NCI-H226 (cell line): ENCODE results near the gene KRTAP5-6.
"Not testable (repeated sequence)": the region's sequence is repeated elsewhere in the genome, so short reads cannot be mapped to it uniquely, and the experiment has no call there.

Experiments used
- DNase-seq: peaks from one replicate; pipeline ENCODE4 v3.0.0-alpha.2; 2015

KRTAP5-6 gene

DNA sequence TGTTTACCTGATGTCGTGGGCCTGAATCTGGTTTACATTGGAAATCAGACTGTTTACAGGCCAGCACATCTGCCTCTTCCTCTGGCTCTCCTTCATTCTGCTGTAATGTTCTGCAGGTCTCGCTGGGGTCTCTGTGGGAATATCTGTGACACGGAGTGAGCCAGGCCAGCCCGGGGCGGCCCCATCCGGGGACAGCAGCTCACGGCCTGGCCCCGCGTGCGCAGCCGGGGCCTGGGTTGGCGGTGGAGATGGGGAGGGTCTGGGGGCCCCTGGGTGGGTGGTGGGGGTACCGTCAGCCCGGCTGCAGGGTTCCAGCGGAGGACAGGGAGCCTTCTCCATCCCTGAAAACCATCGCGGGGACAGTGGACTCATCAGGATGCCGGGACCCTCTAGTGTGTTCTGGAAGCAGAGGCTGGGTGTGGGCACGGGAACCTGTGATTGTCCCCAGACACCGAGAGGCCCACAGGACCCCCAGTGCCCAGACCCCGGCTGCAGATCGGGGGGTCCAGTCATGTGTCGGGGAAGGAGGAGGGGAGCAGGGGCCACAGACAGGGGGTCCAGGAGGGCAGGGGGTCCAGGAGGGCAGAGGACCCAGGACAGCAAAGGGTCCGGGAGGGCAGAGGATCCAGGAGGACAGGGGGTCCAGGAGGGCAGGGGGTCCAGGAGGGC lies 13.0 kb upstream of the KRTAP5-6 start:
- not testable (repeated sequence) for DNase-seq

DNA sequence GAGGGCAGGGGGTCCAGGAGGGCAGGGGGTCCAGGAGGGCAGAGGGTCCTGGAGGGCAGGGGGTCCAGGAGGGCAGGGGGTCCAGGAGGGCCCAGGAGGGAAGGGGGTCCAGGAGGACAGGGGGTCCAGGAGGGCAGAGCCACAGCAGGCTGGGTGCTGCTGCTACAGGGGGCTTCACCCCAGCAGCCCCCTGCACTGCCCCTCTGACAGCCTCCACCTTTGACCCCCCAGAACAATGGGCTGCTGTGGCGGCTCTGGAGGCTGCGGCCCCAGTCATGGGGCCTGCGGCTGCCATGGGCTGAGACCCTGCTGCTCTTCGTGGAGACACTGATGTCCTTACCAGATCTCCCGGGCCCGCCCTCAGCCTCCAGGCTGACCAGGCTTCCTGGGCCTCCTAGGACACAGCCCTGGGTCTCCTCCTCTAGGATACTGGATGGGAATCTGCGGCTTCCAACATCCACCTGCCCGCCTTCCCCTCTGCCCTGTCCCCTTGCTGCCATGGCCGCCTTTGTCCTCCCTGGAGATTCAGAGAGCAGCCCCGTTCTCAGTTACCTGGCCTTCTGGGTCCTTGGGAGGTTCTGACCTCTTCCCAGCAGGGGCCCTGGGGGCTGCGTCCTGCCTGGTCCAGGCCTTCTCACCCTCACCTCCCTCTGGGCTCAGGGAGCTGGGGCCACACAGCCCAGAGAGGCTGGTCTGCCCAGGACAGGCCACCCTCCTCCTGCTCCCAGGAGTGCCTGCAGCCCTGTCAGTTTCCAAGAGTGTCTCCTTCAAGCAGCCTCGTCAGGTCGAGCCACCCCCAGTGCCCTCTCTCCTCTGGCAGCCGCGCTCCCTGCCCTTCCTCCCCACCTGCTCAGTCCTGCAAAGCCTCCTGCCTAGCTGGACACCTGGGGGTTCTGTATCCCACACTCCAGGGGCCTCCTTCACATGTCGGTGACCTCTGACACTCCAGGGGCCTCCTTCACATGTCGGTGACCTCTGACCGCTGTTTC lies 11.8 kb upstream of the KRTAP5-6 start:
- DNase-seq, result not testable (repeated sequence)

DNA sequence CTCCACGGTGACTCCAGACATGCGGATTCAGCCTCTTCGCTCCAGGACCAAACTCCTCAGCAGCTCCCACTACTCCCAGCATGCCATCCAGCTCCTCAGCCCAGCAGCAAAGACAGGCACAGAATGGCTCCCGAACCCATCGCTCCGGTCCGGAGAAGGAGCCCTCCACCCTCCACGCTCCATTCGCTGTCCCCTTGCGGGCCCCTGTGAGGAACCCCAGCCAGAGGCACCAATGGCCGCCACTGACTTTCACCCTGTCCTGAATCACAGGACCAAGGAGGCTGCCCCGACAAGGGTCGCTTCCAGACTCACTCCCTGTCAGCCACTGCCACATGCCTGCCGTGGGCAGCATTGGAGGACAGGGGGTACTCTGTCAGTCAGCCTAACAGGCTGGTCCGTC lies 10.8 kb upstream of the KRTAP5-6 start:
- DNase-seq, result not testable (repeated sequence)

DNA sequence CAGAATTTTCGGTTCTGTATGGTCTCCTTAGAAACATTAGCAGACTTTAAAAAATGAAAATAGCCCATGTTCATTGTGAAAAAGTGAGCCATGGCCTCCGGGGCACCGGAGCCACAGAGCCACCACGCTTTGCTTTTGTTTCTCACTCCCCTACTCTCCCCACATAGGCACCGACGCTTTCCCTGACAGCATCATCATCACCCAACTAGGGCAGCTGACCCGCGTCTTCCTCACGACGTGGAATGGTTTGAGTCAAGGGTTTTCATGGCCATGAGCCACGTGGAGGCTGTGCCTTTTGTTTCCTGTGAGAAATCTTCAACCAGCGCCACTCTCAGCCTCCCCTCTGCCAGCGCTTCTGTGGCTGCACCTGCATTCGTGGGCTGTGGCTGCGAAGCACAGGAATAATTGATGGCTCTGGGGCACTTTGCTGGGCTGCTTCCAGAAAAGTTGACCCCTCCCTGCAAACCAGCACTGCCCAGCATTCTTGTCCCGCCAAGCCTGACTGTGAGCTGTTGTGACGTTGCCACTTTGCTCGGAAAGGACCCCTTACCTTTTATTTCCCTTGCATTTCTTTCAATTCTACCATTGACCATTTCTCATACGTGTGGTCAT lies 8.6 kb upstream of the KRTAP5-6 start:
- DNase-seq, result not testable (repeated sequence)

DNA sequence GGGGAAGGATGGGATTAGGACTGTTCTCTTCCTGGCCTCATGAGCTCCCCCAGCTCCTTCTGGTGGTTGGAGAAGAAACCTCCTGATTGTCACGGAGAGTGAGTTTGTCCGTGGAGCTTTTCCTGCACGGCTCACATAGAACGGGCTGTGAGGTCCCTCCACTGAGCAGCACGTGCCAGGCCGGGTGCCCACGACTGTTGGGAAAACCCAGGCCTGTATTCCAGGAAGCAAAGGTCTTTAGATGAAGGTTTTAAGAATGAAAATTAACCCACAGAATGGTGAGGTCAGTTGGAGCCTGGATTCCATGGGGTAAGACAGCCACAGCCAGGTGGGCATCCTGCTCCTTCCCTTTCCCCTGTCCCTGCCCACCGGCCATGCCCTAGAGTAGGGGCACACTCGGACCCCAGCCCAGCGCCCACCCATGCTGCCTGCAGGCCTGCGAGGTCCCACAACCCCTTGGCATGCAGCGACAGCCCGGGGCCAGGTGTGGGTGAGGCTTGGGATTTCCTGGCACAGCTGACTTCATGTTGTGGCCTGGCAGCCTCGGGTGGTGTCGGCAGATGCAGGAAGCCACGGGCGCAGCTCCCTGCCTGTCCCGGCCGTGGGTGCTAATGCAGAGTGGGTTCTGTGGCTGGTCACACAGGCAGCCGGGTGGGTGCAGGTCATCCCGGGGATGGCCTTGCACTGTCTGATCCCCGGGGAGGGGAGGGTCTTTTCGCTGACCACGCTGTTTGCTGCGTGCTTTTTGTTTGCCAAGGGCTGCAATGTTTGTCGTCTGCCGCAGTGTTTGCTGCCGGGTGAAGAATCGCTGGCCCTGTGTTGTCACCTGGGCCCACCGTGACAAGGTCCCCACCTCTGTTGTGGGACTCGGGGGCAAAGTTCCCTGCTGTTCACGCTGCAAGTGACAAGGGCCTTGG lies 7.5 kb upstream of the KRTAP5-6 start:
- not testable (repeated sequence) for DNase-seq

DNA sequence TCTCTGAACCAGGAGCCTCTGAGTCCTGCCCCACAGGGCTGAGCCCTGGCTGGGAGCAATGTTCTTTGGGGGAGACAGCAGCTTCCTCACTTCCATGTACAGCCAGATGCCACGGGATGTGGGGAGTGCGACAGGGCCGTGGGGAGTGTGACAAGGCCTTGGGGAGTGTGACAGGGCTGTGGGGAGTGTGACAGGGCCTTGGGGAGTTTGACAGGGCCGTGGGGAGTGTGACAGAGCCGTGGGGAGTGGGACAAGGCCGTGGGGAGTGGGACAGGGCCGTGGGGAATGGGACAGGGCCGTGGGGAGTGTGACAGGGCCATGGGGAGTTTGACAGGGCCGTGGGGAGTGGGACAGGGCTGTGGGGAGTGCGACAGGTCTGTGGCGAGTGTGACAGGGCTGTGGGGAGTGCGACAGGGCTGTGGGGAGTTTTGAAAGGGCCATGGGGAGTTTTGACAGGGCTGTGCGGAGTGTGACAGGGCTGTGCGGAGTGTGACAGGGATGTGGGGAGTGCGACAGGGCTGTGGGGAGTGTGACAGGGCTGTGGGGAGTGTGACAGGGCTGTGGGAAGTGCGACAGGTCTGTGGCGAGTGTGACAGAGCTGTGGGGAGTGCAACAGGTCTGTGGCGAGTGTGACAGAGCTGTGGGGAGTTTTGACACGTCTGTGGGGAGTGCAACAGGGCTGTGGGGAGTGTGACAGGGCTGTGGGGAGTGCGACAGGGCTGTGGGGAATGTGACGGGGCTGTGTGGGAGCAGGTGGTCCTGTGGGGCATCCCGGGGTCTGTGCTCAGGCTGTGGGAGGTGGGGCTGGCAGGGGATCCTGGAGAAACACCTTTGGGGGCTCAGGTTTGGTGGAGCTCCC lies 6.6 kb upstream of the KRTAP5-6 start:
- DNase-seq, result no peak

DNA sequence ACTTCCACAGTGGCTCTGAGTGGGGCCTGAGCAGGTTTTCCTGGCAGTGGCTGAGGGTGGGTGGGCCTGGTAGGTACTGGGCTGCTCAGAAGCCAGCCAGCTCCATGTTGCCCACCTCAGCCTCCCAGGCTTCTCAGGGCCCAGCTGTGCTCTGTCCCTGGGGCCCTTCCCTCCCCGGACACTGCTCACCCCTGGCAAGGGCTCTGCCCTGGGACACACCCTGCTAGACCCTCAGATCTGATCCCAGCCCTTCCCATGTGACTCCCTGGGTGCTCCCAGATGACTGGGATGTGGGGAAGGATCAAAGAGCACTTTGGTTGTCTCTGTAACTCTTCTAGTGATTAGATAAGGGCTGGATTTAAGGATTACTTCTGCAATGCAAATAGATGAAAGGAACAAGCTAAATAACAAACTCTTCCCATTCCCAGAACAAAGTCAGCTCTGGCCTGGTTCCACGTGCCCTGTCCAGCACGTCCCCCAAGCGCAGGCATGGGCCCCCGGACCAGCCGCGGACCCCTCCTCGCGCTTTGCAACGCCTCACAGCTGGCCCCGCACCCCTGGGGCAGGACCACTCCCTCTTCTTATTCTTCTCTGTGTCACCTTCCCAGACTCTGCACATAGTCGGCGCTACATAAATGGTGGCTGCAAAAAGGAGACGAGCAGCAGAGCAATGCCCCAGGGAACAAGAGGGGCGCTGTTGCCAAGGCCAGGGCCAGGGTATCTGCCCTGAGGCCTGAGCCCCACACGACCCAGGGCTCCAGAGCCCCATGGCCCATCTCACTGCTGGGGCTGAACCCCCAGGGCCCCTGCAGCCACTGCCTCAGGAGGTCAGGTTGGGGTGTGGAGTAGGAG lies 5.7 kb upstream of the KRTAP5-6 start:
- no peak for DNase-seq

DNA sequence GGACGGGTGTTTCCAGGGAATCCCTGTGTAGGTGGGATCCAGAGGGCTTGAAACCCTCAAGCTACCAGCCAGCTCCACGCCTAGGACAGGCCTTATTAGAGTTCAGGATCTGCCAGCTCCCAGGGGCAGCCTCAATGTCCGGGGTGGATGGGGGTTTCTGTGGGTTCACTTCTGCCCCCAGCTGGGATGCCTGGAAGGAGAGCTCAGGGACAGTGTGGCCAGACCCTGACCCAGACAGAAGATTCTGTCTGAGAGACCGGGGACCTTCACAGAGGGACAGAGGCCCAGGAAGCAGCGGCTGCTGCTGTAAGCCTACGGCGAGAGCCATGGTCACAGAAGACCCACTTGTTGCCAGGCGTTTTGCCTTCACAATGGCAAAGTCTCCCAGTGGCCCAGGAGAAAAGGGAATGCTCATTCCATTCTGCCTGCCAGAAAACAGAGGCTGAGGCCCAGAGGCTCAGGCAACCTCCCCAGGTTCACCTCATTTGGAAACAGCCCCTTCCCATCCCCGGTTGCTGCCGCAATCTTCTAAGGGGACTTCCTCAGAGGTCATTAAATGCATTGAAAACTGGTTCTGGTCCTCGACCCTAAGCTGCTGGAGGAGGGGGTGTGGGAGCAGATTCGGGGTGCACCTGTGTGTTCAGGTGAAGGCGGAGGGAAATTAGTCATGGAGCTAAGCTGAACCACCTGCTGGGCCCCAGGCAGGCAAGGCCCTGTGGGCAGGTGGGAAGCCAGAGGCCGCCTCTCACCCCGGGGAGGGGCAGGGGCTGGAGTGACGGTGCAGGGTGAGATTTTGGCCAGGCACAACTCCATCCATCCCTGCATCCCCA lies 4.9 kb upstream of the KRTAP5-6 start:
- no peak for DNase-seq

DNA sequence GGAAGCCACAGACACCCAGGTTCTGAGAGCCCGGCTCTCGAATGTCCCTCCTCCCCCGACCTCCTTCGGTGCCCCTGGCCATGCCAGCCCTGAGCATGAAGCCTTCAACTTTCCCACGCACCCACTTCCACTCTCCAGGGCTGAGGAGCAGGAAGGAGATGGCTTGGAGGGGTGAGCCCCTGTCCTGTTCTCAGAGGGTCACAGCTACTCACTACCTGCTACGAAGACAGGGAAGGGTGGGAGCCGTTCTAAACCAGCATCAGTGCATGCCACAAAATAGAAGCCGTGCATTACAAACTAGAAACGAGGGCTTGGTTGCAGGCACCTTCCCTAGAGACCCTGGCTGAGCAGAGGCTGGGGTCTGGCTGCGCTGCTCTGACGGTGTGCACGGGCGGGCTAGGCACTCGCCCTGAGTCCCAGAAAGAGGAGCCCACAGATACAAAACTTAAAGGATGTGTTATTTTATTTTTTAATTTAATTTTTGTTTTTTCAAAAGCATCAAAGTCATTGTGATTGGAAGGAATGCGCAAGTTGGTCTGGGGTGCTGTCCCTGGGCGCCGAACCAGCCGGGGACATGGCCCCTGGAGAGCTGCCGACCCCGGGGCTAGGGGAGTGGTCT lies 4.2 kb upstream of the KRTAP5-6 start:
- DNase-seq, result no peak

DNA sequence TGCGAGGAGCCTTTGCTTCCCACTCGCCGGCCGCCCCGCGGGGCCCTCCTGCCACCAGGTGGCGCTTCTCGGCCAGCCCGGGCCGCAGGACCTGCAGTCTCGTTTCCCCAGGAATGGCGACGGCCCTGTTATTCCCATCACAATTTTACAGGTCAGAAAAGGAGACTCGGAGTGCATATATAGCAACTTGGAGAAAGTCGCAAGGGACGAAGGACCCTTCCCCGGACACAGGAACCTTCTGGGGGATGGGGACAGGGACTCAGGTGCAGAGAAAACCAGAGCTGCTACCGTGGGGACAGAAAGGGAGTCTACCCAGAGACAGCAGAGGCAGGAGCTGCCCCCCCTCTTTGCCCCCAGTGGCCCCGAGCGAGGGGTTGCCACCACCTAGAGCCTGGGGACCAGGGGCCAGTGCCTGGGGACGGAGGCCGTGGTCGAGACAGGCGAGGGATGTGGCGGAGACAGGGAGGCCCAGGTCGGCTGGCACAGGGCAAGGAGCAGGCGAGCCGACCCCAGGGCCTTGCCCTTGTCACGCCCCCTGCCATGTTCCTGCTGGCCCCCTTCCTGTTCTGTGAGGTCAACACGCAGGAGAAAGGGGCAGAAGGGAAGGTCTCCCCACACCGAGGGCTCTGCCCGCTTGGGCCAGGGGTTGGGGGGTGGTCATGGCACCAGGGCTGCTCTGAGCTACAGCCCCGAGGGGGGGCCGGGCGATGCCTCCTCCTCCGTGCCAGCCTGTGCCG lies 3.5 kb upstream of the KRTAP5-6 start:
- peak; percentile 52 for DNase-seq

DNA sequence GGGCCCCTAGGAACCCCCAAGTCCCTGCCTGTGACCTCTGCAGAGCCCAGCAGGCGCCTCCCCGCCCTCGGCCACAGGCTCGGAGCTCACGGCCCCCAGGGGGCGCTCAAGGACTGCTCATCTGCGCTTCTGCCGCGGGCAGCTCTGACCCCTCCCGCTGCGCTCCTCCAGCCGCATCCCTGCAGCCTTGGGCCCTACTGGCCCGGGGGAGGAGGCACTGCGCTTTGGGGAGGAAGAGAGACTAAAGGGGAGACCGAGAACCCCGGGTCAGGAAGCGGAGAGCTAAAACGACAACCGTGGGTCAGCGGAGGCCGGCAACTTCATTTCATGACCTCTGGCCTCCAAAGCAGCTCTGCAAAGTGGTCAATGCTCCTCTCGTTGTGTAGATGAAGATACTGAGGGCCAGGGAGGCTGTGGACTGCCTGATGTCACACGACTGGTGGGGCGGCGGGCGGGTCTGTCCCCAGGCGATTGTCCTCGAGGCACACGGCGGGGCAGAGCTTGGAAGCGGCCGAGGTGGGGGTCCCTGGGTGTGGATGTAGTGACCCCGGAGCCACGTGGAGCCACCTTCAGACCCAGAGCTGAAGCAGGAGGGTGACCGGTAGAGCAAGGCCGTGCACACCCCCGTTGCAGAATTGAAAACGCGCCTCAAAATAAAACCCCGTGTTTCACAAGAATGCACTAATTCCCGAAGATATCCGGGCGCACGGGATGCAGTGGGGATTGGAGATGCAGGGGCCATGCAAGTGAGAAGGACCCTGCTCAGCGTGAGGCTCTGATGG lies 2.7 kb upstream of the KRTAP5-6 start:
- peak; percentile 66 for DNase-seq

DNA sequence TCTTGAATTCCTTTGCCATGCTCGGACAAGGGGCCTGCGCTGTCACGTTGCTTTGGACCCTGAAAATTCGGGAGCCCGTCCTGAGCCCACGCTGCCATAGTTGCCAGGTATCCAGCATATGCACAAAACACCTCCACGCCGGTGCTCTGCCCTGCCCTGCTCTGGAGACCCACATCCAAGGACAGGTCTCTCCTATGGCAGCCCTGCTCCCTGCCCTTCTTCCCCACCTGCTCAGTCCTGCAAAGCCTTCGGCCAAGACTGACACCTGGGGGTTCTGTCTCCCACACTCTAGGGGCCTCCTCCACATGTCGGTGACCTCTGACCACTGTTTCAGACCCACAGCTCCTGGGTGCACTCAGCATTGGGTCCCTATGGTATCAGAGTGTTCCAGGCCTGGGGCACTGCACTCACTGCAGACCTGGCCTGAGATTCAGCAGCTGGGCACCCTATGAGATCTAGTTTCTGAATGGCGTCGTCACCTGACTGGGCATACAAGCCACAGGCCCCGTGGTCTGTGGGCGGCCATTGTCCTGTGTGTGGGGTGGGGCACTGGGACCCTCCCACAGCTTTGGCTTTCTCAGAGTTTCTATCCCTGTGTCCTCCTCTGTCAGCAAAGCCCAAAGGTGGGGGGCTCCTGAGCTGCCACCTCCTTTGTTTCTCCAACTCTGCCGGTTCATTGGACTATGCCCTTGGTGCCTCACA lies 2.0 kb upstream of the KRTAP5-6 start:
- DNase-seq, result no peak

DNA sequence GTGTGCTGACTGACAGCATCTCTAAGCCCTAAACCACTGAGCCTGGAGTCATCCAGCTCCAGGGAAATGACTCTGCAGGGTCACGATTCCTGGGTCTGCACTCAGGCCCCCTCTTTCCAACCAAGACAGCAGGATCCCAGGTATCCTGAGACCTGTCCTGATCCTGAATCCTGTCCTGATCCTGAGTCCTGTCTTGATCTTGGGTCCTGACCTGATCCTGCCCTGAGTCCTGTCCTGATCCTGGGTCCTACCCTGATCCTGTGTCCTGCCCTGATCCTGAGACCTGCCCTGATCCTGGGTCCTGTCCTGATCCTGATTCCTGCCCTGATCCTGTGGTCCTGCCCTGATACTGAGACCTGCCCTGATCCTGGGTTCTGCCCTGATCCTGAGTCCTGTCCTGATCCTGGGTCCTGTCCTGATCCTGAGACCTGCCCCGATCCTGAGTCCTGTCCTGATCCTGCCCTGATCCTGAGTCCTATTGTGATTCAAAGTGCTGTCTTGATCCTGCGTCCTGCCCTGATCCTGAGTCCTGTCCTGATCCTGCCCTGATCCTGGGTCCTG lies 1.4 kb upstream of the KRTAP5-6 start:
- no peak for DNase-seq

DNA sequence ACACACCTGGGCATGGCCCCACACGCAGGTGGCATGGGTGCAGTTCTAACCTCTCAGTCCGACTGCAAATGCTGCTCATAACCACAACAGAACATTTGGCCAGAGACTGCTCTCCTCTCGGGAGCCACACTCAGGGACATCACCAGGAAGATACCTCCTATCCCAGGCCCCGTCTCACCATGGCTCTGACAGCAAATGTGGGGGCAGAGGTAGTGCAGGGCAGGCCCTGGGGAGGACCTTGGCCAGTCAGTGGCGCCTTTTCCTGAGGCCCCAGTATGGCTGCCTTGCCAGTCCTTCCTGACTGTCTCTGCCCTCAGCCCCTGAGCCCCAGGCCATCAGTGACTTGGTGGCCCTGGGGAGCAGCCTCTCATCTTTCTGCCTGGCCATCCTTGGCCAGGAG lies 2.8 kb downstream of the KRTAP5-6 start:
- DNase-seq, result no peak

DNA sequence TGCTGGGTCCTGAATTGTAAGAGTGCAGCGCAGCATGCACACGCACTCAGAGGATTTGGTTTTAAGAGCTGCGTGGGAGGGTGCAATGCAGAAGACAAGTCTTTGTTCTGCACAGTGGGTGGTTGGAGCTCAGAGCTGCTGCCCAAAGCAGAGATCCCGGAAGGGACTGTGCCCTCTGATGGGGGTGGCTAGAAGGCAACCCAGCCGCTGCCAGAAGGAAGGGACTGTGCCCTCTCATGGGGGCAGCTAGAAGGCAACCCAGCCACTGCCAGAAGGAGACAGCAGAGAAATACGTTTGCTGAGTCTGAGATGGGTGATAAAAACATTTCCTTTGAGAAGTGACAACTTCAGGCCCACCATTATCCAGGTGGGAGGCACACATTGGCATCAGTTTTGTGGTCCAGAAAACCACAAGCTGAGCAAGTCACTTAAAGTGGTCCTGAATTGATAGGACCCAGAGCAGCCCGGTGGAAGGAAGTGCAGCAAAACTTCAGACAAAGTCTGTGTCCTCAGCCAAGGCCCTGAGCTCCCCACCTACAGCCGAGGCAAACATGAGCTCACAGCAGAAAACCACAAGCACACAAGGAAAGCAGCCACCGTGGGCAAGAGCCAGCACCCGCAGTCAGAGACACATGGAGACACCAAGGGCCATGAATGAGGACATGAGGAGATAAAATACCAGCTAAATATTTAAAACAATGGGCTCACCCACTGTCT lies 4.3 kb downstream of the KRTAP5-6 start:
- DNase-seq, result no peak

DNA sequence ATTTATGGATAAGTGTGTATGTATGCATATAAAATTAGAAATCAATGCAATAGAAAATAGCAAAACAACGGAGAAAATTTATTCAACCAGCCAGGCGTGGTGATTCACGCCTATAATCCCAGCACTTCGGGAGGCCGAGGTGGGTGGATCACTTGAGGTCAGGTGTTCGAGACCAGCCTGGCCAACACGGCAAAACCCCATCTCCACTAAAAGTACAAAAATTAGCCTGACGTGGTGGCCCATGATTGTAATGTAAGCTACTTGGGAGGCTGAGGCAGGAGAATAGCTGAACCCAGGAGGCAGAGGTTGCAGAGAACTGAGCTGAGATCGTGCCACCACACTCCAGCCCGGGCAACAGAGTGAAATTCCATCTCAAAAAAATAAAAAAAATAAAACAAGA lies 5.5 kb downstream of the KRTAP5-6 start:
- no peak for DNase-seq
